Measurements from ENCODE around the gene PLEKHO1.

PLEKHO1 gene, protein sequence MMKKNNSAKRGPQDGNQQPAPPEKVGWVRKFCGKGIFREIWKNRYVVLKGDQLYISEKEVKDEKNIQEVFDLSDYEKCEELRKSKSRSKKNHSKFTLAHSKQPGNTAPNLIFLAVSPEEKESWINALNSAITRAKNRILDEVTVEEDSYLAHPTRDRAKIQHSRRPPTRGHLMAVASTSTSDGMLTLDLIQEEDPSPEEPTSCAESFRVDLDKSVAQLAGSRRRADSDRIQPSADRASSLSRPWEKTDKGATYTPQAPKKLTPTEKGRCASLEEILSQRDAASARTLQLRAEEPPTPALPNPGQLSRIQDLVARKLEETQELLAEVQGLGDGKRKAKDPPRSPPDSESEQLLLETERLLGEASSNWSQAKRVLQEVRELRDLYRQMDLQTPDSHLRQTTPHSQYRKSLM

DNA sequence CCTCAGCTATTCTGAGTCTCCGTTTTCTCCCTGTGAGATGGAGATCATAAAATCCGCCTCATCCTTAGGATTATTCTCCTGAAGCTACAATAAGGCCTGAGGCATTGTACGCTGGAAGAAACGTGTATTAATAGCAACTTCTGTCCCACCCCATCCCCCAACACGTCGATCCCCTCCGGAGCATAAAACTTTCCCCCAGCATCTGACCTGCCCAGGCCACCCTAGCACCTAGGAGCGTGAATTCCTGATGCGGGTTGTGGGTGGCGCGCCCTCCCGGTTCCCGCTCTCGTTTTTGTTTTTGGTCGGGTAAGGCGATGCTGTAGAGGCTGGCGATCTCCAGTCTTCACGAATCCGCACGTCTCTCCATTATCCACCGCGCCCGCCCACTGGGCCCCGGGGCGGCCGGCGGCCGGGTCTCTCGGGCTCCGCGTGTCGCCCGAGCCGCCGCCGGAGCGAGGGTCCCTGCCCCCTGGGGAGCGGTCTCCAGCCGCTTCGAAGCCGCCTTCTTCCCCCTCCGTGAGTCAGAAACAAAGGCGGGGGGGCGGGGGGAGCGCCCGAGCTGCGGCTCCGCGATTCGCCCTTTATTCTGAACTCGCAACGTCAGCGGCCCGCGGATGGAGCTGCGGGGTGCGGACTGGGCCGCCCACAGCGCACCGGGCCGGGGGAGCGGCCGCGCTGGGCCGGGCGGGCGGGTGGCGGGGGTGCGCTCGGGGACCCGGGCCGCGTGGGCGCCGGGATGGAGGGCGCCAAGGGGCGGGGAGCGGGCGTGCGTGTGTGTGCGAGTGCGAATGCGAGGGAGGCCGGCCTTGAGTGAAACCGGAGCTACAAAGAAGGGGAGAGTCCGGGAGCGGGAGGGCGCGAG lies at the start of gene PLEKHO1:
Gene PLEKHO1, plus strand, starts transcription at position 646 of the 862 bp plus-strand sequence. CDS start 342 bp downstream, outside the sequence.
- H3K36me3 ChIP-seq (ENCODE audit: insufficient read depth) = no peaks in the 10 kb centered on the region
- peaks cover 40% of the 10 kb centered on the region for H3K4me1 ChIP-seq (ENCODE audit: low read depth, poor library complexity, severe bottlenecking)
- TF ChIP-seq, protein P1, sequence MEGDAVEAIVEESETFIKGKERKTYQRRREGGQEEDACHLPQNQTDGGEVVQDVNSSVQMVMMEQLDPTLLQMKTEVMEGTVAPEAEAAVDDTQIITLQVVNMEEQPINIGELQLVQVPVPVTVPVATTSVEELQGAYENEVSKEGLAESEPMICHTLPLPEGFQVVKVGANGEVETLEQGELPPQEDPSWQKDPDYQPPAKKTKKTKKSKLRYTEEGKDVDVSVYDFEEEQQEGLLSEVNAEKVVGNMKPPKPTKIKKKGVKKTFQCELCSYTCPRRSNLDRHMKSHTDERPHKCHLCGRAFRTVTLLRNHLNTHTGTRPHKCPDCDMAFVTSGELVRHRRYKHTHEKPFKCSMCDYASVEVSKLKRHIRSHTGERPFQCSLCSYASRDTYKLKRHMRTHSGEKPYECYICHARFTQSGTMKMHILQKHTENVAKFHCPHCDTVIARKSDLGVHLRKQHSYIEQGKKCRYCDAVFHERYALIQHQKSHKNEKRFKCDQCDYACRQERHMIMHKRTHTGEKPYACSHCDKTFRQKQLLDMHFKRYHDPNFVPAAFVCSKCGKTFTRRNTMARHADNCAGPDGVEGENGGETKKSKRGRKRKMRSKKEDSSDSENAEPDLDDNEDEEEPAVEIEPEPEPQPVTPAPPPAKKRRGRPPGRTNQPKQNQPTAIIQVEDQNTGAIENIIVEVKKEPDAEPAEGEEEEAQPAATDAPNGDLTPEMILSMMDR (conservative IDR thresholded peaks at IDR 0.05; ENCODE audit: low read depth, low read length) = no peak
- 0 out of 2 replicates have a peak, but pooled peaks cover 4% of the 10 kb centered on the region for H3K79me2 ChIP-seq (ENCODE audit: insufficient read depth, low read depth)
- H3K27ac ChIP-seq = no peak within 1 kb of the TSS
- peak within 1 kb of the TSS; percentile 71 for H3K9ac ChIP-seq
- H4K20me1 ChIP-seq (ENCODE audit: insufficient read depth) = no peaks in the 10 kb centered on the region
- peaks cover 3% of the 10 kb centered on the region; the same call in 1 of the 2 replicates for H3K27me3 ChIP-seq (ENCODE audit: insufficient read depth, low read depth)
- peak within 1 kb of the TSS; percentile 81 for H3K4me3 ChIP-seq (IDR thresholded peaks at IDR 0.05; ENCODE audit: insufficient read depth, low read depth, low read length)
- peak within 1 kb of the TSS; percentile 79 for H3K4me2 ChIP-seq
- peak within 1 kb of the TSS; percentile 78 for H2AFZ ChIP-seq (ENCODE audit: low read depth)

GRCh38 chr1:150102986-150103385 lies 46.7 kb upstream of the PLEKHO1 start:
- no peak overlapping the region for H3K4me2 ChIP-seq
- TF ChIP-seq, protein P1 (conservative IDR thresholded peaks at IDR 0.05; ENCODE audit: low read depth, low read length) = no peak
- no peaks in the 10 kb centered on the region for H3K79me2 ChIP-seq (ENCODE audit: insufficient read depth, low read depth)
- H3K27me3 ChIP-seq (ENCODE audit: insufficient read depth, low read depth) = no peaks in the 10 kb centered on the region
- peaks cover 33% of the 10 kb centered on the region for H3K4me1 ChIP-seq (ENCODE audit: low read depth, poor library complexity, severe bottlenecking)
- no peak overlapping the region for H3K4me3 ChIP-seq (IDR thresholded peaks at IDR 0.05; ENCODE audit: insufficient read depth, low read depth, low read length)
- no peaks in the 10 kb centered on the region for H4K20me1 ChIP-seq (ENCODE audit: insufficient read depth)
- H2AFZ ChIP-seq (ENCODE audit: low read depth) = no peak overlapping the region
- no peak overlapping the region for H3K9ac ChIP-seq
- H3K36me3 ChIP-seq (ENCODE audit: insufficient read depth) = 0 out of 2 replicates have a peak, but pooled peaks cover 4% of the 10 kb centered on the region
- H3K27ac ChIP-seq = no peak overlapping the region

DNA sequence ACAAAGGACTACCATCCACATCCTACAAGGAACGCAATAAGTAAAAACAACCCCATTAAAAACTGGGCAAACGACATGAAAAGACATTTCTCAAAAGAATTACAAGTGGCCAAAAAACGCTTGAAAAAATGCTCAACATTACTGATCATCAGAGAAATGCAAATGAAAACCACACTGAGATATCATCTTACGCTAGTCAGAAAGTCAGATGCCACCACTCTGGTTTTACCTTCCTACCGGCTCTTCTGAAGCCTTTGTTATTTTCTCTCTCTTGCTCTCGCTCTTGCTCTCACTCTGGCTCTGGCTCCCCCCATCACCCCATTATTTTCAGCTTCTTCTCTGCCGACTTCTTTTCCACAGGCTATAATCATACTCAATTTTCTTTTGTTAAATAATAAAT lies 43.4 kb upstream of the PLEKHO1 start:
- Histone ChIP-seq H2AFZ (ENCODE audit: low read depth) (0 out of 2 replicates have a peak overlapping the region, but pooled peaks have one; percentile 7), H4K20me1 (ENCODE audit: insufficient read depth) (no peaks in the 10 kb centered on the region), H3K27ac (peak overlapping the region; percentile 45), H3K4me1 (ENCODE audit: low read depth, poor library complexity, severe bottlenecking) (peaks cover 36% of the 10 kb centered on the region), H3K36me3 (ENCODE audit: insufficient read depth) (no peaks in the 10 kb centered on the region), H3K79me2 (ENCODE audit: insufficient read depth, low read depth) (no peaks in the 10 kb centered on the region), H3K9ac (peak overlapping the region; percentile 2; the same call in 1 of the 2 replicates), H3K4me2 (peak overlapping the region; percentile 83), H3K27me3 (ENCODE audit: insufficient read depth, low read depth) (no peaks in the 10 kb centered on the region), H3K4me3 (IDR thresholded peaks at IDR 0.05; ENCODE audit: insufficient read depth, low read depth, low read length) (no peak overlapping the region)
- TF ChIP-seq, protein P1 (conservative IDR thresholded peaks at IDR 0.05; ENCODE audit: low read depth, low read length) = no peak

DNA sequence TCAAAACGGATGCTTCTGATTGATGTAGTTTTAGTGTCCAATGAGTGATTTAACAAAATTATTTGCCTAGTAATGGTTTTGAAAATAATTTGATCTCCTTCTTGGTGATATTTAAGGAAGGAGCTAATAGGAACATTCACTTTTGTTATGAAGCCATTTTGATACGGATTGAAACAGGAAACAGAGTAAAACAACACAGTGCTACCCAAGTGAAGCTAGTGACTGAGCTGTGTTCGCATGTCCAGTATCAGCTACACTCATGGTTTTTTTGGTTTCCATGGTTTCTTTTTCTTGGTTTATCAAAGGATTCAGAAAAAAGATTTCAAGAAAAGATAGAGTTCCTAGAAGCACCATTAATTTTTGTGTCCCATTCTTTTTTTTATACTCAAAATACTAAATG lies 40.1 kb upstream of the PLEKHO1 start:
- TF ChIP-seq, protein P1 (conservative IDR thresholded peaks at IDR 0.05; ENCODE audit: low read depth, low read length) = no peak
- H3K27ac ChIP-seq = no peak overlapping the region
- no peak overlapping the region for H2AFZ ChIP-seq (ENCODE audit: low read depth)
- H3K9ac ChIP-seq = no peak overlapping the region
- H3K79me2 ChIP-seq (ENCODE audit: insufficient read depth, low read depth) = no peaks in the 10 kb centered on the region
- no peaks in the 10 kb centered on the region for H3K27me3 ChIP-seq (ENCODE audit: insufficient read depth, low read depth)
- no peak overlapping the region for H3K4me2 ChIP-seq
- peaks cover 36% of the 10 kb centered on the region for H3K4me1 ChIP-seq (ENCODE audit: low read depth, poor library complexity, severe bottlenecking)
- no peak overlapping the region for H3K4me3 ChIP-seq (IDR thresholded peaks at IDR 0.05; ENCODE audit: insufficient read depth, low read depth, low read length)
- H4K20me1 ChIP-seq (ENCODE audit: insufficient read depth) = no peaks in the 10 kb centered on the region
- no peaks in the 10 kb centered on the region for H3K36me3 ChIP-seq (ENCODE audit: insufficient read depth)

All from KMS-11 (cell line).